ENCODE measurements around the gene TNFRSF4. TPM values are rescaled to one million over a fixed set of nuclear protein-coding genes. Genes with fewer than 3 reads are reported as not detected.

Gene TNFRSF4
- 0.36 and 0.40 TPM in 2 replicates for total RNA-seq

GRCh38 chr1:1213345-1214265, at the start of gene TNFRSF4:
TSS of gene TNFRSF4 (minus strand) at chr1:1214153. CDS start at chr1:1214127, 26 bp downstream.
- no peak for DNase-seq (ENCODE audit: low read depth)
- H3K4me3 ChIP-seq (ENCODE audit: low read depth, low read length): no peak within 1 kb of the TSS

GRCh38 chr1:1262758-1263157, 48.8 kb upstream of the TNFRSF4 start:
- no peak overlapping the region for H3K4me3 ChIP-seq (ENCODE audit: low read depth, low read length)
- no peak for DNase-seq (ENCODE audit: low read depth)
- TF ChIP-seq CTCF (conservative IDR thresholded peaks at IDR 0.05; ENCODE audit: low read depth, low read length): no peak

More at GRCh38 chr1:1213345-1214265, at the start of gene TNFRSF4:
- no peak for TF ChIP-seq CTCF (conservative IDR thresholded peaks at IDR 0.05; ENCODE audit: low read depth, low read length)

- no peak for DNase-seq (ENCODE audit: low read depth)
- TF ChIP-seq CTCF (conservative IDR thresholded peaks at IDR 0.05; ENCODE audit: low read depth, low read length): no peak
- H3K4me3 ChIP-seq (ENCODE audit: low read depth, low read length): no peak overlapping the region
Measured at GRCh38 chr1:1262071-1262470, 48.1 kb upstream of the TNFRSF4 start.

- TF ChIP-seq CTCF (conservative IDR thresholded peaks at IDR 0.05; ENCODE audit: low read depth, low read length): no peak
- no peak for DNase-seq (ENCODE audit: low read depth)
- no peak overlapping the region for H3K4me3 ChIP-seq (ENCODE audit: low read depth, low read length)
Measured at GRCh38 chr1:1260843-1261560, 47.0 kb upstream of the TNFRSF4 start.

GRCh38 chr1:1259951-1260600, 46.1 kb upstream of the TNFRSF4 start:
- DNase-seq (ENCODE audit: low read depth): no peak
- TF ChIP-seq CTCF (conservative IDR thresholded peaks at IDR 0.05; ENCODE audit: low read depth, low read length): no peak
- no peak overlapping the region for H3K4me3 ChIP-seq (ENCODE audit: low read depth, low read length)

- no peak overlapping the region for H3K4me3 ChIP-seq (ENCODE audit: low read depth, low read length)
- no peak for TF ChIP-seq CTCF (conservative IDR thresholded peaks at IDR 0.05; ENCODE audit: low read depth, low read length)
- DNase-seq (ENCODE audit: low read depth): no peak
Measured at GRCh38 chr1:1259540-1259939, 45.6 kb upstream of the TNFRSF4 start.

Measured in epithelial cell of proximal tubule (primary cell).